AG04450 (cell line): ENCODE data around the gene PRKAG2. TPM values are rescaled to one million over a fixed set of nuclear protein-coding genes. Genes with fewer than 3 reads are reported as not detected.

ENCODE experiments used
- CTCF ChIA-PET: fragments of 300-600, 350-600 bp; formaldehyde crosslinking; extraction: SDS; loops from one replicate; lab custom pipeline; 2022; ENCODE audit warnings: antibody characterized with exemption, inconsistent platforms; lab: Charles Lee
- POLR2A ChIA-PET: fragments of 350-600 bp; formaldehyde crosslinking; extraction: SDS; loops from one replicate; lab custom pipeline; 2021; ENCODE audit warnings: antibody characterized with exemption, inconsistent platforms; lab: Yijun Ruan, JAX
- DNase-seq: peaks from one replicate; pipeline ENCODE4 v3.0.0-alpha.2; 2011; ENCODE audit warnings: low read depth, low spot score
- H3K27ac ChIP-seq: one replicate; pipeline ENCODE4 v1.5.1; 2012; ENCODE audit warnings: low read depth, low read length, control low read depth
- H3K27me3 ChIP-seq: one replicate; pipeline ENCODE4 v1.6.0; 2012; ENCODE audit warnings: low read length; ENCODE audit not compliant: control insufficient read depth, insufficient read depth
- H3K4me3 ChIP-seq: 2 replicates; pipeline ENCODE4 v1.5.1; 2011; ENCODE audit warnings: mild to moderate bottlenecking, low read depth, low read length, control low read depth
- H3K9me3 ChIP-seq: 2 replicates; pipeline ENCODE4 v1.5.1; 2012; ENCODE audit warnings: low read length; ENCODE audit not compliant: control insufficient read depth, insufficient read depth
- polyA plus RNA-seq: library from polyadenylated mRNA; depleted of rRNA; stranded (reverse); fragments of >200 nt; gene quantifications from 2 replicates; pipeline ENCODE4 v1.2.3, GENCODE V29; 2011
- TF ChIP-seq, protein P1 (sequence below): IDR thresholded peaks from 2 replicates; pipeline ENCODE4 v1.5.1; 2011; ENCODE audit warnings: low read depth, low read length, control low read depth, inconsistent platforms

Gene PRKAG2
- polyA plus RNA-seq, 1 experiment = 45.0 TPM

GRCh38 chr7:151655555-151655954 lies 221.4 kb downstream of the PRKAG2 start:
- DNase-seq = no peak
- Histone ChIP-seq H3K4me3 (no peak overlapping the region), H3K27me3 (no peaks in the 10 kb centered on the region), H3K27ac (no peak overlapping the region), H3K9me3 (no peaks in the 10 kb centered on the region)
- TF ChIP-seq, protein P1, sequence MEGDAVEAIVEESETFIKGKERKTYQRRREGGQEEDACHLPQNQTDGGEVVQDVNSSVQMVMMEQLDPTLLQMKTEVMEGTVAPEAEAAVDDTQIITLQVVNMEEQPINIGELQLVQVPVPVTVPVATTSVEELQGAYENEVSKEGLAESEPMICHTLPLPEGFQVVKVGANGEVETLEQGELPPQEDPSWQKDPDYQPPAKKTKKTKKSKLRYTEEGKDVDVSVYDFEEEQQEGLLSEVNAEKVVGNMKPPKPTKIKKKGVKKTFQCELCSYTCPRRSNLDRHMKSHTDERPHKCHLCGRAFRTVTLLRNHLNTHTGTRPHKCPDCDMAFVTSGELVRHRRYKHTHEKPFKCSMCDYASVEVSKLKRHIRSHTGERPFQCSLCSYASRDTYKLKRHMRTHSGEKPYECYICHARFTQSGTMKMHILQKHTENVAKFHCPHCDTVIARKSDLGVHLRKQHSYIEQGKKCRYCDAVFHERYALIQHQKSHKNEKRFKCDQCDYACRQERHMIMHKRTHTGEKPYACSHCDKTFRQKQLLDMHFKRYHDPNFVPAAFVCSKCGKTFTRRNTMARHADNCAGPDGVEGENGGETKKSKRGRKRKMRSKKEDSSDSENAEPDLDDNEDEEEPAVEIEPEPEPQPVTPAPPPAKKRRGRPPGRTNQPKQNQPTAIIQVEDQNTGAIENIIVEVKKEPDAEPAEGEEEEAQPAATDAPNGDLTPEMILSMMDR = no peak
- ChIA-PET CTCF (no interaction called here), POLR2A (no interaction called here)

DNA sequence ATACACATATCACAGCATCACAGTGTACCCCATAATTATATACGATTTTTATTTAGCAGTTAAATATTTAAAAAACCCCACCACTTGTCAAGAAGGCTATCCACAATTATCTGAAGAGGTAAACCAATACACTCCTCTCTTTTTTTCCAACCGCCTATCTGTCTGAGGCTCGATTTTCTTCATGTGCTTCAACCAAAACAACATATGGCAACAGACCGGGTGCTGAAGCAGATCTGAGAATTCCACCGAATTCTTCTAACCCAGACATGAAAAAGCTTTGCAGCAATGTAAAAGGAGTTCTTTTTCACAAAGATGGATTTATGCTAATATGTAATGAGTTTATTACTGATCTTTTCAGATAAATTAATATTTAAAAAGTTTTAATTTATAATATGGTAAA lies 224.8 kb downstream of the PRKAG2 start:
- Histone ChIP-seq H3K9me3 (no peaks in the 10 kb centered on the region), H3K27me3 (no peaks in the 10 kb centered on the region), H3K4me3 (no peak overlapping the region), H3K27ac (no peak overlapping the region)
- no peak for DNase-seq
- TF ChIP-seq, protein P1 = no peak
- POLR2A ChIA-PET = interaction anchor here (1.6 kb wide), 1 partner anchor 84 kb away, joined by 7 read pairs; no protein-coding TSS in a partner anchor
- CTCF ChIA-PET = interaction anchor here (0.5 kb wide), 1 partner anchor 84 kb away, joined by 3 read pairs; no protein-coding TSS in a partner anchor

DNA sequence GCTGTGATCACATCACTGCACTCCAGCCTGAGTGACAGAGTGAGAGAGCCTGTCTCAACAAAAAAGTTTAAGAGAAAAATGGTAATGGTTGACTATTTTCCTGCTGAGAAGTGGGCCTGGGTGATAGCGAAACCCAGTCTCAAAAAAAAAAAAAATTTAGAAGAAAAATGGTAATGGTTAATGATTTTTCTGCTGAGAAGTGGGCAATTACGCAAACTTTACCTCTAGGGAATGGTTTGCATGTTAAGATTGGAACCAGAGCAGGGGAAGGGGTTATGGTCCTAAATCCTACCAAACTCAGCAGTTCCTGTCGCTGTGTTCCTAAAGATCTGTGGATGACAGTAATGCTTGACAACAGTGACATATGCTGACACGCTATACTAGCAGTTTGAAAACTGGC lies 226.8 kb downstream of the PRKAG2 start:
- DNase-seq = no peak
- Histone ChIP-seq H3K27me3 (no peaks in the 10 kb centered on the region), H3K9me3 (peaks cover 2% of the 10 kb centered on the region; the same call in 1 of the 2 replicates), H3K4me3 (no peak overlapping the region), H3K27ac (peak overlapping the region; percentile 22)
- POLR2A ChIA-PET = interaction anchor here (0.8 to 1.4 kb wide), 3 partner anchors 23 to 52 kb away, joined by 3 read pairs; no protein-coding TSS in a partner anchor
- CTCF ChIA-PET = interaction anchor here (1.4 kb wide), 1 partner anchor 109 kb away, joined by 3 read pairs; no protein-coding TSS in a partner anchor
- TF ChIP-seq, protein P1 = no peak

GRCh38 chr7:151648429-151648828 lies 228.5 kb downstream of the PRKAG2 start:
- ChIA-PET POLR2A (interaction anchor here (0.6 kb wide), 1 partner anchor 107 kb away, joined by 3 read pairs; no protein-coding TSS in a partner anchor), CTCF (no interaction called here)
- H3K27ac ChIP-seq = peak overlapping the region; percentile 79
- no peak for DNase-seq
- H3K4me3 ChIP-seq = no peak overlapping the region
- TF ChIP-seq, protein P1 = no peak
- peaks cover 5% of the 10 kb centered on the region for H3K9me3 ChIP-seq
- no peaks in the 10 kb centered on the region for H3K27me3 ChIP-seq

DNA sequence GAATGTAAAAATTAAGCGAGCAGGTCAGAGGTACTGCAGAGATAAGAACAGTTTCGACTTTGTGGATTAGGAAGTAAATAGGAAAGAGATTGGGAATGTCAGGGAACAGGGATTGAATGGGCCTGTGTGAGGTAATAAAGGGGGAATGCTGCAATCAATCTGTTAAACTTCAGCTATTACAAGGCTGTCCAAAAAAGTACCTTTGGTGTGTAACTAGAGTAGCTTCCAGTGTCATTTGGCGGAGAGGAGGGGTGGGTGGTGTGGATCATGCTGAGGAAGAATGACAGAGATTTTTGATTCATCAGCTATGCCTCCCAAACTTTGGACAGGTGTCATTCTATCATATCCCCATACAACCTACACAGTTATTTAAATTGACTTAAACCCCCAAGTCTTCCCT lies 229.0 kb downstream of the PRKAG2 start:
- no peak for DNase-seq
- Histone ChIP-seq H3K9me3 (peaks cover 5% of the 10 kb centered on the region), H3K4me3 (no peak overlapping the region), H3K27ac (no peak overlapping the region), H3K27me3 (no peaks in the 10 kb centered on the region)
- TF ChIP-seq, protein P1 = no peak
- POLR2A ChIA-PET = interaction anchor here (0.7 kb wide), 1 partner anchor 42 kb away, joined by 3 read pairs; no protein-coding TSS in a partner anchor
- CTCF ChIA-PET = interaction anchor here (0.5 to 0.8 kb wide), 2 partner anchors 35 to 74 kb away, joined by 3 read pairs; no protein-coding TSS in a partner anchor
